Mesothelial cell of epicardium (in vitro differentiated cells): ENCODE data around the gene PRPSAP1. TPM values are rescaled to one million over a fixed set of nuclear protein-coding genes. Genes with fewer than 3 reads are reported as not detected.

Experiments
- DNase-seq, 2 experiments: peaks; one replicate each; pipeline ENCODE4 v3.0.0; 2021; ENCODE audit warnings: low spot score in 2 of 2; ENCODE audit not compliant: unreplicated experiment in 2 of 2
- H3K27ac Mint-ChIP-seq: 2 replicates; pipeline ENCODE4 v1.8.0; 2021; ENCODE audit warnings: mixed read lengths
- H3K27me3 Mint-ChIP-seq: 2 replicates; pipeline ENCODE4 v1.8.0; 2021; ENCODE audit warnings: low read depth, mixed read lengths
- H3K36me3 Mint-ChIP-seq: 2 replicates; pipeline ENCODE4 v1.8.0; 2021; ENCODE audit warnings: mixed read lengths
- H3K4me1 Mint-ChIP-seq: 2 replicates; pipeline ENCODE4 v1.8.0; 2021; ENCODE audit warnings: mixed read lengths
- H3K4me3 Mint-ChIP-seq: 2 replicates; pipeline ENCODE4 v1.8.0; 2021; ENCODE audit warnings: mild to moderate bottlenecking, moderate library complexity, mixed read lengths
- H3K9me3 Mint-ChIP-seq: 2 replicates; pipeline ENCODE4 v1.8.0; 2021; ENCODE audit warnings: mixed read lengths
- CTCF ChIP-seq: fragments of 200-600 bp; sonication (generic); IDR thresholded peaks from one replicate; pipeline ENCODE4 v1.5.0; 2021; ENCODE audit warnings: antibody characterized with exemption; ENCODE audit not compliant: unreplicated experiment
- total RNA-seq: library from RNA; stranded (reverse); gene quantifications from 3 replicates; pipeline ENCODE4 v1.2.1, GENCODE V29; 2021

PRPSAP1 gene
- total RNA-seq, 1 donor from 2014 or later: 51.3 TPM

DNA sequence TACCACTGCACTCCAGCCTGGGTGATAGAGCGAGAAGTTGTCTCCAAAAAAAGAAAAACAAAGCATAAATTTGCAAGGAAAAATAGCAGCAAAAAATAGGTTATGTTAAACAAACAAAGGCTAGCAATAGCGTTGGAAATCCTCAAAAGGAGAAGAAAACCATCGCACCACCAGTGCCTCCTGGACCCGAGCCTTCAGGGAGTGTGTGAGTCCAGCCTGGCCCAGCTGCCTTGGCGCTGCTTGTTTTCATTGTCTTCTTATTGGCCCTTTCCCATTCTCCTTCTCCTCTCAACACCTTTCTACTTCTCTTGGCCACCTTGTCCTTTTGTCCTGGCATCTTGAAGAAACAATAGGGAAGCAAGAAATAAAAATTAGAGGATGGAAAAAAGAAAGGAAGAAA, 93.0 kb downstream of the PRPSAP1 start:
- no peak overlapping the region for H3K27ac Mint-ChIP-seq
- DNase-seq: no peak
- no peak for TF ChIP-seq CTCF
- no peak overlapping the region for H3K4me3 Mint-ChIP-seq
- H3K27me3 Mint-ChIP-seq: no peaks in the 10 kb centered on the region
- peaks cover 26% of the 10 kb centered on the region for H3K4me1 Mint-ChIP-seq
- no peaks in the 10 kb centered on the region for H3K36me3 Mint-ChIP-seq
- peaks cover 3% of the 10 kb centered on the region for H3K9me3 Mint-ChIP-seq

DNA sequence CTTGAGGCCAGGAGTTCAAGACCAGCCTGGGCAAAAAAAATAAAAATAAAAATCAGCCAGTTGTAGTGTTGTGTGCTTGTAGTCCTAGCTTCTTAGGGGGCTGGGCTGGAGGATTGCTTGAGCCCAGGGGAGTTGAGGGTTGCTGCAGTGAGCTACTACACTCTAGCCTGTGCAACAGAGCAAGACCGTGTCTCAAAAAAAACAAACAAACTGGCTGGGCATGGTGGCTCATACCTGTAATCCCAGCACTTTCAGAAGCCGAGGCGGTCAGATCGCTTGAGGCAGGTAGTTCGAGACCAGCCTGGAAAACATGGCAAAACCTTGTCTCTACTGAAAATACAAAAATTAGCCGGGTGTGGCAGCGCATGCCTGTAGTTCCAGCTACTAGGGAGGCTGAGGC, 93.5 kb downstream of the PRPSAP1 start:
- Mint-ChIP-seq H3K27ac (no peak overlapping the region), H3K9me3 (peaks cover 3% of the 10 kb centered on the region), H3K4me3 (no peak overlapping the region), H3K27me3 (no peaks in the 10 kb centered on the region), H3K36me3 (no peaks in the 10 kb centered on the region), H3K4me1 (peaks cover 26% of the 10 kb centered on the region)
- DNase-seq: no peak
- no peak for TF ChIP-seq CTCF

Other genes with a start within 250 kb of the PRPSAP1 start
- gene FOXJ1, start 212.7 kb downstream of the PRPSAP1 start, total RNA-seq: 2.0 to 2.1 TPM (median 2.1 TPM) in 3 replicates
- 6.8 to 8.0 TPM (median 7.8 TPM) in 3 replicates for gene RNF157, start 113.4 kb downstream of the PRPSAP1 start, total RNA-seq
- 25.3 to 26.4 TPM (median 25.7 TPM) in 3 replicates for gene UBALD2, start 88.6 kb downstream of the PRPSAP1 start, total RNA-seq
- 7.2 to 8.6 TPM (median 7.7 TPM) in 3 replicates for gene QRICH2, start 45.6 kb downstream of the PRPSAP1 start, total RNA-seq
- gene SPHK1, start 30.7 kb upstream of the PRPSAP1 start, total RNA-seq: 1.7 to 2.0 TPM (median 1.9 TPM) in 3 replicates
- gene UBE2O, start 99.2 kb upstream of the PRPSAP1 start, total RNA-seq: 42.7 to 46.3 TPM (median 44.3 TPM) in 3 replicates
- gene AANAT, start 113.7 kb upstream of the PRPSAP1 start, total RNA-seq: 0.22 to 0.40 TPM in 2 of 3 replicates, not detected in the other
- 19.1 to 21.6 TPM (median 21.5 TPM) in 3 replicates for gene RHBDF2, start 147.5 kb upstream of the PRPSAP1 start, total RNA-seq
- 8.6 to 10.4 TPM (median 10.1 TPM) in 3 replicates for gene CYGB, start 183.8 kb upstream of the PRPSAP1 start, total RNA-seq
- 8.7 to 9.9 TPM (median 9.9 TPM) in 3 replicates for gene PRCD, start 186.1 kb upstream of the PRPSAP1 start, total RNA-seq
- 1.3 to 1.9 TPM (median 1.5 TPM) in 3 replicates for gene ST6GALNAC2, start 231.9 kb upstream of the PRPSAP1 start, total RNA-seq